Neural crest cell (in vitro differentiated cells): ENCODE measurements around the gene TBC1D19. TPM values are rescaled to one million over a fixed set of nuclear protein-coding genes. Genes with fewer than 3 reads are reported as not detected.
"Not testable (repeated sequence)": the region's sequence is repeated elsewhere in the genome, so short reads cannot be mapped to it uniquely, and the experiment has no call there.

Source experiments
- DNase-seq: peaks from one replicate; pipeline ENCODE4 v3.0.0; 2021; ENCODE audit warnings: low read depth, mixed read lengths, low spot score
- H3K27ac Mint-ChIP-seq: one replicate; pipeline ENCODE4 v1.8.0; 2021; ENCODE audit warnings: mild to moderate bottlenecking, mixed read lengths; ENCODE audit not compliant: unreplicated experiment
- H3K27me3 Mint-ChIP-seq: 2 replicates; pipeline ENCODE4 v1.8.0; 2021; ENCODE audit warnings: low read depth, mild to moderate bottlenecking, mixed read lengths
- H3K36me3 Mint-ChIP-seq: 2 replicates; pipeline ENCODE4 v1.8.0; 2021; ENCODE audit warnings: low read depth, mild to moderate bottlenecking, mixed read lengths
- H3K4me1 Mint-ChIP-seq: 2 replicates; pipeline ENCODE4 v1.8.0; 2021; ENCODE audit warnings: mixed read lengths
- H3K4me3 Mint-ChIP-seq: one replicate; pipeline ENCODE4 v1.8.0; 2021; ENCODE audit warnings: mild to moderate bottlenecking, mixed read lengths
- H3K9me3 Mint-ChIP-seq: 2 replicates; pipeline ENCODE4 v1.8.0; 2021; ENCODE audit warnings: mixed read lengths
- total RNA-seq: library from RNA; stranded (reverse); gene quantifications from 2 replicates; pipeline ENCODE4 v1.2.1, GENCODE V29; 2021
- TF ChIP-seq, protein P1 (sequence below): fragments of 200-600 bp; sonication (generic); conservative IDR thresholded peaks from 2 replicates; pipeline ENCODE4 v1.5.0; 2021; ENCODE audit warnings: antibody characterized with exemption, mild to moderate bottlenecking

The TBC1D19 gene
- total RNA-seq, 1 donor from 2014 or later, result 9.2 TPM

DNA sequence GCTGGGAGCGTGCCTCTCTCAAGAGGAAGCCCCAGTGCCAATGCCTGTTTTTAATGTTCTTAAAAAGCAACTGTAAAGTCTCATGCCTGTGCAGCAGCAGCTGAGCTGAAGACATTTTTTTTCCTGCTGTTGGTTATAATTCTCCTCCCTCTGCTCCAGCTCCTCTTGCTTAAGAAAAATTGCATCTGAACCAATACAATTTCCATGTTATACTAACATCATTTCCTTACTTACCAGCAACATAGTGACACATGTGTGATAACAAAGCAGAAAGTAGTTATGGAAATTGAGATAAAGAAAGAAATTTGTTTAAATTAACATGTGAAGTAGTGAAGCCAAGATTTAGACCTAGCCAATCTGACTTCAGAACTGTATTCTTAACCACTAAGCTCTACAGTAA, 101.4 kb downstream of the TBC1D19 start:
- TF ChIP-seq, protein P1, sequence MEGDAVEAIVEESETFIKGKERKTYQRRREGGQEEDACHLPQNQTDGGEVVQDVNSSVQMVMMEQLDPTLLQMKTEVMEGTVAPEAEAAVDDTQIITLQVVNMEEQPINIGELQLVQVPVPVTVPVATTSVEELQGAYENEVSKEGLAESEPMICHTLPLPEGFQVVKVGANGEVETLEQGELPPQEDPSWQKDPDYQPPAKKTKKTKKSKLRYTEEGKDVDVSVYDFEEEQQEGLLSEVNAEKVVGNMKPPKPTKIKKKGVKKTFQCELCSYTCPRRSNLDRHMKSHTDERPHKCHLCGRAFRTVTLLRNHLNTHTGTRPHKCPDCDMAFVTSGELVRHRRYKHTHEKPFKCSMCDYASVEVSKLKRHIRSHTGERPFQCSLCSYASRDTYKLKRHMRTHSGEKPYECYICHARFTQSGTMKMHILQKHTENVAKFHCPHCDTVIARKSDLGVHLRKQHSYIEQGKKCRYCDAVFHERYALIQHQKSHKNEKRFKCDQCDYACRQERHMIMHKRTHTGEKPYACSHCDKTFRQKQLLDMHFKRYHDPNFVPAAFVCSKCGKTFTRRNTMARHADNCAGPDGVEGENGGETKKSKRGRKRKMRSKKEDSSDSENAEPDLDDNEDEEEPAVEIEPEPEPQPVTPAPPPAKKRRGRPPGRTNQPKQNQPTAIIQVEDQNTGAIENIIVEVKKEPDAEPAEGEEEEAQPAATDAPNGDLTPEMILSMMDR, result no peak
- H3K27me3 Mint-ChIP-seq, result no peaks in the 10 kb centered on the region
- peaks cover 28% of the 10 kb centered on the region for H3K36me3 Mint-ChIP-seq
- DNase-seq, result no peak
- no peak overlapping the region for H3K4me3 Mint-ChIP-seq
- no peaks in the 10 kb centered on the region for H3K4me1 Mint-ChIP-seq
- peaks cover 7% of the 10 kb centered on the region for H3K9me3 Mint-ChIP-seq
- H3K27ac Mint-ChIP-seq, result no peak overlapping the region

DNA sequence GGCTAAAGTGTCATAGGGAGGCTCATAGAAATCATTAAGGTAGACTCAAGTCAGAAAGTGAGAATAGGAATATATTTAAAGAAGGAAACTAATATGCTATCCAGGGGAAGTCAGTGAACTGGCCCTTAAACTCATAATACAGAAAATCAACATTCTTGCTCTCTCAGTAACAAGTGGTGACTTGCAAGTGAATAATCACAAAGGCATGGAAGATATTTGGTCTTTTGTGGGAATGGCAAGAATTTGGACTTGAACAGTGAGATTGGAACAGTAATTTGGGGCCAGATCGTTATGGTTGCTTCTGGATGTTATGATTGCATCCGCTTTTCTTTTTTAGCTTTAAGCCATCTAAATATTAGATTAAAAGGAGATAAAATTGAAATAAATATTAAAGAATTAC, 103.8 kb downstream of the TBC1D19 start:
- no peak for DNase-seq
- no peak overlapping the region for H3K4me3 Mint-ChIP-seq
- TF ChIP-seq, protein P1, result no peak
- H3K4me1 Mint-ChIP-seq, result no peaks in the 10 kb centered on the region
- peaks cover 10% of the 10 kb centered on the region for H3K9me3 Mint-ChIP-seq
- H3K36me3 Mint-ChIP-seq, result peaks cover 31% of the 10 kb centered on the region
- H3K27ac Mint-ChIP-seq, result no peak overlapping the region
- H3K27me3 Mint-ChIP-seq, result no peaks in the 10 kb centered on the region

DNA sequence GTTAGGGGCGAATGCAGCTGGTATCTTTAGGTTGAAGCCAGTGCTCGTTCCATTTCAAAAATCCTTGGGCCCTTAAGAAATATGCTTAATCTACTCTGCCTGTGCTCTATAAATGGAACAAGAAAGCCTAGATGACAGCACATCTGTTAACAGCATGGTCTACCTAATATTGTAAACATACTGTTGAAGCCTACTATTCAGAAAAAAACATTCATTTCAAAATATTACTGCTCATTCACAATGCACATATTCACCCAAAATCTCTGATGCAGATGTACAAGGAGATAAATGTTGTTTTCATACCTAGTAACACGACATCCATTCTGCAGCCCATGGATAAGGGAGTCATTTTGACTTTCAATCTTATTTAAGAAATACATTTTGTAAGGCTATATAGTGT, 106.6 kb downstream of the TBC1D19 start:
- peaks cover 46% of the 10 kb centered on the region for H3K36me3 Mint-ChIP-seq
- no peaks in the 10 kb centered on the region for H3K27me3 Mint-ChIP-seq
- TF ChIP-seq, protein P1, result no peak
- no peak overlapping the region for H3K27ac Mint-ChIP-seq
- no peak for DNase-seq
- H3K9me3 Mint-ChIP-seq, result peaks cover 10% of the 10 kb centered on the region
- no peaks in the 10 kb centered on the region for H3K4me1 Mint-ChIP-seq
- H3K4me3 Mint-ChIP-seq, result no peak overlapping the region

DNA sequence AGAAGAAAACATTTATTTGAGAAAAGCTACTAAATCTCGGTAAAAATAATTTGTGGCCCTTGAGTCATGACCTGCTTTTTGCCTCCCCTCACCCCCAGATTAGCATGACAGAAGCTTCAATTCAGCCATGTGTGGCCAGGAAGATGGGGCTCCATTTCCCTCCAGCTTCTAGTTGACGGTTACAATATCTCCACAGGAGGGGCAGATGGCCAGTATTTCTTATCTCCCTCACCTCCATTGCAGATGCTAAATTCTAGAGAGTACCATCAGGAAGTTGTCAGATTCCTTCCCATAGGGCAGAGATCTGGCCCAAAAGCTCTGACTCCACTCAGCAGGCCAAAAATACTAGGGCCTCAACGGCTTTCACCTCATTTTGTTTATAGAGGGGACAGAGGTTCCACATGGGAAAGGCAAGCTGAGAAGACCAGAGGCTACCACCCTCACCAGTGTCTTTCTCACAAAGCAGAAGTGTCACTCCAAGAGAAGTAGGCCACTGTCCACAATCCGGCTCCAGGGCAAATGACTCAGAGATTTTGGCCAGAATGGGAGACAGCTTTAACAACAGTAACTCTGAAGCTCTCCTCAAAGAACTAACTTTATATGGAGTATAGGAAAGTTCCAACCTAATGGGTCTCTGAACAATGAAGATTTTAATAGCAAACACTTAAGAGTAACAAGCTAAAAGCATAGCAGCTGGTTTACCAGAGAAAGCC, 108.3 kb downstream of the TBC1D19 start:
- Mint-ChIP-seq H3K27ac (no peak overlapping the region), H3K36me3 (peaks cover 49% of the 10 kb centered on the region), H3K4me1 (no peaks in the 10 kb centered on the region), H3K9me3 (peaks cover 18% of the 10 kb centered on the region), H3K4me3 (no peak overlapping the region), H3K27me3 (no peaks in the 10 kb centered on the region)
- TF ChIP-seq, protein P1, result no peak
- no peak for DNase-seq

DNA sequence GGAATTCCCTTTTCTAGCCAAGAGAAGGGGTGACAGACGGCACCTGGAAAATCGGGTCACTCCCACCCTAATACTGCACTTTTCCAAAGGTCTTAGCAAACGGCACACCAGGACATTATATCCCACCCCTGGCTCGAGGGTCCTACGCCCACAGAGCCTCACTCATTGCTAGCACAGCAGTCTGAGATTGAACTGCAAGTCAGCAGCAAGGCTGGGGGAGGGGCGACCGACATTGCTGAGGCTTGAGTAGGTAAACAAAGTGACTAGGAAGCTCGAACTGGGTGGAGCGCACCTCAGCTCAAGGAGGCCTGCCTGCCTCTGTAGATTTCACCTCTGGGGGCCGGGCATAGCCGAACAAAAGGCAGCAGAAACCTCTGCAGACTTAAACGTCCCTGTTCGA, 110.2 kb downstream of the TBC1D19 start:
- DNase-seq, H3K27ac Mint-ChIP-seq, H3K4me3 Mint-ChIP-seq, H3K4me1 Mint-ChIP-seq, H3K27me3 Mint-ChIP-seq: not testable (repeated sequence)
- Mint-ChIP-seq H3K36me3 (peaks cover 52% of the 10 kb centered on the region), H3K9me3 (peaks cover 22% of the 10 kb centered on the region)

DNA sequence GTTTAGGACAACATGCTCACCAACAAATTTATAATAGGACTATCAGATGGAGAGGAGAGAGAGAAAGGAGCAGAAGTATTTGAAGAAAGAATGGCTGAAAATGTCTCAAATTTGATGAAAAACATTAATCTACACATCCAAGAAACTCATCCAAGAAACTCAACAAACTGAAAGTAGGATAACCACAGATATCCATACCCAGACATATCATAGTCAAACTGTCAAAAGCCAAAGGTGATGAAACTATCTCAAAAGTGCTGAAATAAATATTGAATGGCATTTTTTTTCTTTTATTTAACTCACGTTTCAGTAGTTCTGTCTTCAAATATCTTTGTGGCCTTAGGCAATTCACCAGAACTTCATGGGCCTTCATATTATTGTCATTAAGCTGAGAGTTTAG, 116.2 kb downstream of the TBC1D19 start:
- no peak overlapping the region for H3K27ac Mint-ChIP-seq
- H3K4me3 Mint-ChIP-seq, result no peak overlapping the region
- TF ChIP-seq, protein P1, result no peak
- no peak for DNase-seq
- H3K4me1 Mint-ChIP-seq, result no peaks in the 10 kb centered on the region
- peaks cover 22% of the 10 kb centered on the region for H3K36me3 Mint-ChIP-seq
- H3K9me3 Mint-ChIP-seq, result peaks cover 12% of the 10 kb centered on the region
- no peaks in the 10 kb centered on the region for H3K27me3 Mint-ChIP-seq
